Caco-2 (cell line): ENCODE measurements around the gene CCDC185. TPM values are rescaled to one million over a fixed set of nuclear protein-coding genes. Genes with fewer than 3 reads are reported as not detected.

Source experiments
- BruUV-seq: library from RNA; stranded (reverse); fragments of 400-500 nt; replicated peaks from 2 replicates; lab custom pipeline; 2021; lab: Mats Ljungman, UMichigan
- CTCF ChIA-PET: fragments of 300-600 bp; sonication (Branson Sonifier 250); formaldehyde crosslinking; loops from one replicate; lab custom pipeline; 2022; ENCODE audit warnings: antibody characterized with exemption; lab: Charles Lee
- POLR2A ChIA-PET: fragments of 300-600 bp; sonication (Branson Sonifier 250); formaldehyde crosslinking; loops from one replicate; lab custom pipeline; 2022; ENCODE audit warnings: antibody characterized with exemption; lab: Charles Lee
- DNase-seq, 2 experiments: peaks; one replicate each; pipeline versions ENCODE4 v3.0.0 to v3.0.0-alpha.2; 2020 to 2022
- H3K27me3 ChIP-seq: replicated peaks from 2 replicates; pipeline ENCODE4 v1.6.0; 2011; ENCODE audit warnings: low read length; ENCODE audit not compliant: control insufficient read depth, insufficient read depth
- H3K36me3 ChIP-seq: 2 replicates; pipeline ENCODE4 v1.5.1; 2011; ENCODE audit warnings: low read length; ENCODE audit not compliant: control insufficient read depth, insufficient read depth
- H3K4me1 ChIP-seq: fragments of 250-450 bp; sonication (Bioruptor Pico); 2 replicates; pipeline ENCODE4 v1.5.1; 2020; ENCODE audit warnings: mild to moderate bottlenecking
- H3K4me3 ChIP-seq: 2 replicates; pipeline ENCODE4 v1.5.1; 2011; ENCODE audit warnings: low read depth, mild to moderate bottlenecking, control low read depth, low read length
- H3K9me3 ChIP-seq: fragments of 250-450 bp; sonication (Bioruptor Pico); 2 replicates; pipeline ENCODE4 v1.5.1; 2020; ENCODE audit warnings: mild to moderate bottlenecking, moderate library complexity
- H3K27ac Mint-ChIP-seq: one replicate; pipeline ENCODE4 v1.8.0; 2022; ENCODE audit warnings: mixed read lengths; ENCODE audit not compliant: unreplicated experiment
- H3K27me3 Mint-ChIP-seq: one replicate; pipeline ENCODE4 v1.8.0; 2022; ENCODE audit warnings: mixed read lengths; ENCODE audit not compliant: insufficient read depth, unreplicated experiment
- H3K36me3 Mint-ChIP-seq: one replicate; pipeline ENCODE4 v1.8.0; 2022; ENCODE audit warnings: mild to moderate bottlenecking, mixed read lengths; ENCODE audit not compliant: insufficient read depth, unreplicated experiment
- H3K4me1 Mint-ChIP-seq: one replicate; pipeline ENCODE4 v1.8.0; 2022; ENCODE audit warnings: low read depth, mixed read lengths; ENCODE audit not compliant: unreplicated experiment
- H3K4me3 Mint-ChIP-seq: one replicate; pipeline ENCODE4 v1.8.0; 2022; ENCODE audit warnings: mild to moderate bottlenecking, moderate library complexity, mixed read lengths; ENCODE audit not compliant: unreplicated experiment
- H3K9me3 Mint-ChIP-seq: one replicate; pipeline ENCODE4 v1.8.0; 2022; ENCODE audit warnings: mixed read lengths; ENCODE audit not compliant: unreplicated experiment
- CTCF ChIP-seq, 2 experiments: fragments of 200-600 bp in 1 of 2; IDR thresholded peaks; 1 replicate in 1 of 2; 2 replicates in 1 of 2; pipeline versions ENCODE4 v1.5.1 to v1.8.0; 2011 to 2022; ENCODE audit warnings: antibody characterized with exemption in 1 of 2, control low read depth in 1 of 2, inconsistent platforms in 1 of 2, low read depth in 1 of 2, low read length in 1 of 2, mild to moderate bottlenecking in 1 of 2, moderate library complexity in 1 of 2; ENCODE audit not compliant: insufficient read depth in 1 of 2, severe bottlenecking in 1 of 2, unreplicated experiment in 1 of 2
- intact Hi-C: fragments of 100-400 bp; cut with micrococcal nuclease; formaldehyde crosslinking; loops from one replicate; pipeline ENCODE4 v1.10.0; 2022; ENCODE audit not compliant: unreplicated experiment
- total RNA-seq: library from RNA; stranded (reverse); gene quantifications from 2 replicates; pipeline ENCODE4 v1.2.3, GENCODE V29; 2022

Gene CCDC185
- total RNA-seq, 1 experiment from 2014 or later: not detected

GRCh38 chr1:223429313-223429731 lies 36.1 kb downstream of the CCDC185 start:
- Histone ChIP-seq H3K4me3 (no peak overlapping the region), H3K36me3 (no peaks in the 10 kb centered on the region), H3K27me3 (no peaks in the 10 kb centered on the region), H3K4me1 (peaks cover 3% of the 10 kb centered on the region), H3K9me3 (peaks cover 6% of the 10 kb centered on the region; the same call in 1 of the 2 replicates)
- Mint-ChIP-seq H3K27ac (no peak overlapping the region), H3K4me1 (peaks cover 15% of the 10 kb centered on the region), H3K36me3 (peaks cover 5% of the 10 kb centered on the region), H3K4me3 (no peak overlapping the region), H3K9me3 (peaks cover 28% of the 10 kb centered on the region), H3K27me3 (no peaks in the 10 kb centered on the region)
- CTCF ChIA-PET: no interaction called here
- intact Hi-C loops: no loop called here
- BruUV-seq: no TSS peak
- DNase-seq: no peak
- no peak for TF ChIP-seq CTCF (IDR thresholded peaks at IDR 0.05; ENCODE audit: insufficient read depth in 1 of 2, low read depth in 1 of 2, low read length in 1 of 2, severe bottlenecking in 1 of 2, unreplicated experiment in 1 of 2)
- POLR2A ChIA-PET: no interaction called here

- Mint-ChIP-seq H3K4me1 (peaks cover 10% of the 10 kb centered on the region), H3K27me3 (no peaks in the 10 kb centered on the region), H3K27ac (no peak overlapping the region), H3K4me3 (no peak overlapping the region), H3K9me3 (peaks cover 28% of the 10 kb centered on the region), H3K36me3 (peaks cover 1% of the 10 kb centered on the region)
- Histone ChIP-seq H3K4me1 (no peaks in the 10 kb centered on the region), H3K9me3 (peaks cover 6% of the 10 kb centered on the region; the same call in 1 of the 2 replicates), H3K36me3 (no peaks in the 10 kb centered on the region), H3K27me3 (no peaks in the 10 kb centered on the region), H3K4me3 (no peak overlapping the region)
- no peak for TF ChIP-seq CTCF (IDR thresholded peaks at IDR 0.05; ENCODE audit: insufficient read depth in 1 of 2, low read depth in 1 of 2, low read length in 1 of 2, severe bottlenecking in 1 of 2, unreplicated experiment in 1 of 2)
- no peak for DNase-seq
- intact Hi-C loops: no loop called here
- BruUV-seq: no TSS peak
- POLR2A ChIA-PET: no interaction called here
- CTCF ChIA-PET: no interaction called here
Observed at GRCh38 chr1:223429821-223430220, 36.6 kb downstream of the CCDC185 start.

GRCh38 chr1:223430236-223430635 lies 37.0 kb downstream of the CCDC185 start:
- Mint-ChIP-seq H3K9me3 (peaks cover 25% of the 10 kb centered on the region), H3K4me1 (peaks cover 9% of the 10 kb centered on the region), H3K27me3 (no peaks in the 10 kb centered on the region), H3K4me3 (no peak overlapping the region), H3K36me3 (no peaks in the 10 kb centered on the region), H3K27ac (no peak overlapping the region)
- no peaks in the 10 kb centered on the region for H3K27me3 ChIP-seq
- no peak overlapping the region for H3K4me3 ChIP-seq
- DNase-seq: no peak
- H3K4me1 ChIP-seq: no peaks in the 10 kb centered on the region
- H3K9me3 ChIP-seq: peaks cover 6% of the 10 kb centered on the region; the same call in 1 of the 2 replicates
- ChIA-PET POLR2A (no interaction called here), CTCF (no interaction called here)
- no peak for TF ChIP-seq CTCF (IDR thresholded peaks at IDR 0.05; ENCODE audit: insufficient read depth in 1 of 2, low read depth in 1 of 2, low read length in 1 of 2, severe bottlenecking in 1 of 2, unreplicated experiment in 1 of 2)
- H3K36me3 ChIP-seq: no peaks in the 10 kb centered on the region
- no TSS peak for BruUV-seq
- intact Hi-C loops: no loop called here
